ENCODE results near the gene PIEZO1. TPM values are rescaled to one million over a fixed set of nuclear protein-coding genes. Genes with fewer than 3 reads are reported as not detected.

PIEZO1 gene
- polyA plus RNA-seq, 1 of the 3 experiments (the other 2 are of a cell fraction), result 184 TPM

DNA sequence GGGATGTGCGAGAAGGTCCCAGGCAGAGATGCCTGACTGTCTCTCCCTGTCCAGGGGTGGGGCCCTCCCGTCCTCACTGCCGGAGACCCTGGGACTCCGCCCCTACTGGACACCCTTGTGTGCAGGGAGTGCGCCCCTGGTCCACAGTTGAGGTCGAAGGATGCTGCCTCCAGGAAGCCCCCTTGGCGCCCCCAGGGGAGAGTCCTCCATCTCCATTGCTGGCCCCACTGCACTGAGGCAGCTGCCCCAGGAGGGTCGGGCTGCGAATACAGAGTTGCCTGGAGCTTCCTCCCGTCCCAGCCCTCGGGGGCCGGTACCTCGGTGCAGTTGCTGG, 52.1 kb downstream of the PIEZO1 start:
- peaks cover 0 to 25% of the 10 kb centered on the region in 2 experiments for H3K36me3 ChIP-seq (replicated peaks in 1 of 2; ENCODE audit: control insufficient read depth in 1 of 2, insufficient read depth in 2 of 2, low read length in 1 of 2)

DNA sequence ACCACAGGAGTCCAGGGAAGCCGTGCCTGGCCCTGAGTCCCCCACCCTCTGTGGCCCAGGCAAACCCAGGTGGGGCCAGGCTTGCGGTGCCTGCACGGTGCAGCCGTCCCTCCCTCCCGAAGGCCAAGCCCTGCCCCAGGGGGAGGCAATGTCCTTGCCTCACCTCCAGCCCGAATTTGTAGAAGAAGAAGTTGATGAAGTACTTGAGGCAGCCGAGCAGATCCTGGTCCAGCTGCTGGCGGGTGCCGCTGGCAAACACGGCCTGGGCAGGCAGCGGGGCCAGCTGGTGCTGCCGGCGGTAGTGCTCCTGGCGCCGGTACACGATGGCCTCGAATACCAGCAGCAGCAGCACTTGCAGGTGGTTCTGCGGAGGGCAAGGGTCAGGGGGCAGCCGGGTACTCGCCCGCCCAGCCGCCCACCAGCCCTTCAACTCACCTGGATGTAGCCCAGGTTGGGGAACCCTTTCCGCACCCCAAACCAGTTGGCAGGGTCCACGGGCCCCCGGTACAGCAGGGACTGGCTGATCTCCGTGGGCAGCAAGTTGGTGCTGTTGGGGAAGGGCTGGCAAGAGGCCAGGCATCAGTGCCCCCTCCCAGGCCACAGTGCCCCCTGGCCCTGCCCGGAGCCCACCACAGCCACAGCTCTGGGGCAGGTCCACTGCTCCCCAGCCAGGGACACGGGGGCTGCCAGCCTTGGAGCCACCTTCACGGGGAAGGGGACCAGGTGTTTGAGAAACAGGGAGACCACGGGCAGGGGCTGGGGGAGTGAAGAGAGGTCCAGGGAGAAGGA, 52.7 kb downstream of the PIEZO1 start:
- WGBS (ENCODE audit: low lambda C conversion rate), result 43% methylated on average over 8 of the region's 30 CpGs
- Histone ChIP-seq H3K4me3 (ENCODE audit: low read depth in 2 of 2, low read length in 1 of 2) (no peak overlapping the region), H3K27ac (ENCODE audit: low read depth in 2 of 2, low read length in 1 of 2) (no peak overlapping the region), H3F3A (replicated peaks; ENCODE audit: insufficient read depth) (peaks cover 12% of the 10 kb centered on the region), H3K4me1 (ENCODE audit: control insufficient read depth in 1 of 2, insufficient read depth in 2 of 2, low read depth in 1 of 2, low read length in 1 of 2) (peaks cover 4 to 30% of the 10 kb centered on the region in 2 experiments; a peak in 2 of 4 replicates), H3K36me3 (replicated peaks in 1 of 2; ENCODE audit: control insufficient read depth in 1 of 2, insufficient read depth in 2 of 2, low read length in 1 of 2) (peaks cover 0 to 27% of the 10 kb centered on the region in 2 experiments), H3K4me2 (no peak overlapping the region), H3K9me3 (no peaks in the 10 kb centered on the region), H4K20me1 (ENCODE audit: insufficient read depth) (peaks cover 27% of the 10 kb centered on the region), H3K79me2 (ENCODE audit: insufficient read depth) (peaks cover 15% of the 10 kb centered on the region; the same call in 1 of the 2 replicates), H3K9me2 (no peaks in the 10 kb centered on the region), H2AFZ (ENCODE audit: low read depth) (no peak overlapping the region), H3K9ac (no peak overlapping the region), H3K27me3 (ENCODE audit: insufficient read depth) (no peaks in the 10 kb centered on the region)
- ChIA-PET POLR2A (no interaction called here), CTCF (interaction anchor here (1.4 to 17.4 kb wide), 3 partner anchors 11 to 435 kb away, joined by 5 to 540 read pairs (median 8); no protein-coding TSS in a partner anchor)
- peak; percentile 54 for DNase-seq
- TF ChIP-seq FOSL2 (IDR thresholded peaks at IDR 0.05; ENCODE audit: borderline replicate concordance, low read depth), result no peak
- TF ChIP-seq EZH2phosphoT487 (IDR thresholded peaks at IDR 0.05; ENCODE audit: borderline replicate concordance, low read depth), result no peak
- TF ChIP-seq FOXJ3 (CRISPR knock-in tag; IDR thresholded peaks at IDR 0.05), result no peak
- no peak for TF ChIP-seq RAD21 (IDR thresholded peaks at IDR 0.05; ENCODE audit: low read length)
- TF ChIP-seq, protein P1, sequence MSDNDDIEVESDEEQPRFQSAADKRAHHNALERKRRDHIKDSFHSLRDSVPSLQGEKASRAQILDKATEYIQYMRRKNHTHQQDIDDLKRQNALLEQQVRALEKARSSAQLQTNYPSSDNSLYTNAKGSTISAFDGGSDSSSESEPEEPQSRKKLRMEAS (IDR thresholded peaks at IDR 0.05; ENCODE audit: low read depth), result no peak
- TF ChIP-seq GATA2 (CRISPR knock-in tag; IDR thresholded peaks at IDR 0.05), result no peak
- TF ChIP-seq, protein P2, sequence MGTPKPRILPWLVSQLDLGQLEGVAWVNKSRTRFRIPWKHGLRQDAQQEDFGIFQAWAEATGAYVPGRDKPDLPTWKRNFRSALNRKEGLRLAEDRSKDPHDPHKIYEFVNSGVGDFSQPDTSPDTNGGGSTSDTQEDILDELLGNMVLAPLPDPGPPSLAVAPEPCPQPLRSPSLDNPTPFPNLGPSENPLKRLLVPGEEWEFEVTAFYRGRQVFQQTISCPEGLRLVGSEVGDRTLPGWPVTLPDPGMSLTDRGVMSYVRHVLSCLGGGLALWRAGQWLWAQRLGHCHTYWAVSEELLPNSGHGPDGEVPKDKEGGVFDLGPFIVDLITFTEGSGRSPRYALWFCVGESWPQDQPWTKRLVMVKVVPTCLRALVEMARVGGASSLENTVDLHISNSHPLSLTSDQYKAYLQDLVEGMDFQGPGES (IDR thresholded peaks at IDR 0.05; ENCODE audit: low read depth, low read length), result no peak
- no peak for TF ChIP-seq NFIC (IDR thresholded peaks at IDR 0.05; ENCODE audit: borderline replicate concordance)

More for the DNA sequence above, 52.1 kb downstream of the PIEZO1 start:
- no peak overlapping the region for H3K9ac ChIP-seq
- CTCF ChIA-PET, result interaction anchor here (1.0 to 17.4 kb wide), 4 partner anchors 11 to 435 kb away, joined by 3 to 540 read pairs (median 6); partner anchors contain the start of genes GALNS and TRAPPC2L
- peaks cover 15% of the 10 kb centered on the region; the same call in 1 of the 2 replicates for H3K79me2 ChIP-seq (ENCODE audit: insufficient read depth)
- no peaks in the 10 kb centered on the region for H3K9me2 ChIP-seq
- no peak overlapping the region for H2AFZ ChIP-seq (ENCODE audit: low read depth)
- H3K4me1 ChIP-seq (ENCODE audit: control insufficient read depth in 1 of 2, insufficient read depth in 2 of 2, low read depth in 1 of 2, low read length in 1 of 2), result peaks cover 4 to 28% of the 10 kb centered on the region in 2 experiments; a peak in 2 of 4 replicates
- peaks cover 32% of the 10 kb centered on the region for H4K20me1 ChIP-seq (ENCODE audit: insufficient read depth)
- TF ChIP-seq CHD2 (IDR thresholded peaks at IDR 0.05; ENCODE audit: low read length, partially characterized antibody) (no peak), SIN3A (IDR thresholded peaks at IDR 0.05; ENCODE audit: borderline replicate concordance, low read depth, low read length) (no peak), RAD21 (IDR thresholded peaks at IDR 0.05; ENCODE audit: low read length) (no peak), SMC3 (IDR thresholded peaks at IDR 0.05; ENCODE audit: low read depth, low read length) (no peak), GABPA (IDR thresholded peaks at IDR 0.05; ENCODE audit: low read depth) (no peak), EZH2phosphoT487 (IDR thresholded peaks at IDR 0.05; ENCODE audit: borderline replicate concordance, low read depth) (no peak), FOXJ3 (CRISPR knock-in tag; IDR thresholded peaks at IDR 0.05) (no peak), MEF2A (IDR thresholded peaks at IDR 0.05; ENCODE audit: borderline replicate concordance, low read depth) (no peak), POLR2AphosphoS5 (IDR thresholded peaks at IDR 0.05; ENCODE audit: low read depth, low read length) (no peak), EP300 (IDR thresholded peaks at IDR 0.05; ENCODE audit: borderline replicate concordance in 1 of 2, low read depth in 1 of 2, low read length in 1 of 2) (no peak)
- TF ChIP-seq, protein P3, sequence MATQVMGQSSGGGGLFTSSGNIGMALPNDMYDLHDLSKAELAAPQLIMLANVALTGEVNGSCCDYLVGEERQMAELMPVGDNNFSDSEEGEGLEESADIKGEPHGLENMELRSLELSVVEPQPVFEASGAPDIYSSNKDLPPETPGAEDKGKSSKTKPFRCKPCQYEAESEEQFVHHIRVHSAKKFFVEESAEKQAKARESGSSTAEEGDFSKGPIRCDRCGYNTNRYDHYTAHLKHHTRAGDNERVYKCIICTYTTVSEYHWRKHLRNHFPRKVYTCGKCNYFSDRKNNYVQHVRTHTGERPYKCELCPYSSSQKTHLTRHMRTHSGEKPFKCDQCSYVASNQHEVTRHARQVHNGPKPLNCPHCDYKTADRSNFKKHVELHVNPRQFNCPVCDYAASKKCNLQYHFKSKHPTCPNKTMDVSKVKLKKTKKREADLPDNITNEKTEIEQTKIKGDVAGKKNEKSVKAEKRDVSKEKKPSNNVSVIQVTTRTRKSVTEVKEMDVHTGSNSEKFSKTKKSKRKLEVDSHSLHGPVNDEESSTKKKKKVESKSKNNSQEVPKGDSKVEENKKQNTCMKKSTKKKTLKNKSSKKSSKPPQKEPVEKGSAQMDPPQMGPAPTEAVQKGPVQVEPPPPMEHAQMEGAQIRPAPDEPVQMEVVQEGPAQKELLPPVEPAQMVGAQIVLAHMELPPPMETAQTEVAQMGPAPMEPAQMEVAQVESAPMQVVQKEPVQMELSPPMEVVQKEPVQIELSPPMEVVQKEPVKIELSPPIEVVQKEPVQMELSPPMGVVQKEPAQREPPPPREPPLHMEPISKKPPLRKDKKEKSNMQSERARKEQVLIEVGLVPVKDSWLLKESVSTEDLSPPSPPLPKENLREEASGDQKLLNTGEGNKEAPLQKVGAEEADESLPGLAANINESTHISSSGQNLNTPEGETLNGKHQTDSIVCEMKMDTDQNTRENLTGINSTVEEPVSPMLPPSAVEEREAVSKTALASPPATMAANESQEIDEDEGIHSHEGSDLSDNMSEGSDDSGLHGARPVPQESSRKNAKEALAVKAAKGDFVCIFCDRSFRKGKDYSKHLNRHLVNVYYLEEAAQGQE (IDR thresholded peaks at IDR 0.05; ENCODE audit: low read depth, low read length), result no peak
- H3K27ac ChIP-seq (ENCODE audit: low read depth in 2 of 2, low read length in 1 of 2), result no peak overlapping the region
- no peaks in the 10 kb centered on the region for H3K27me3 ChIP-seq (ENCODE audit: insufficient read depth)
- H3K4me3 ChIP-seq (ENCODE audit: low read depth in 2 of 2, low read length in 1 of 2), result no peak overlapping the region
- peaks cover 17% of the 10 kb centered on the region for H3F3A ChIP-seq (replicated peaks; ENCODE audit: insufficient read depth)
- no peak for DNase-seq
- 77% methylated on average over 9 of the region's 13 CpGs for WGBS (ENCODE audit: low lambda C conversion rate)
- POLR2A ChIA-PET, result no interaction called here
- no peak overlapping the region for H3K4me2 ChIP-seq
- no peaks in the 10 kb centered on the region for H3K9me3 ChIP-seq

Measured in SK-N-SH (cell line).